Measurements from ENCODE around the gene PANK4.
"Not testable (repeated sequence)": the region's sequence is repeated elsewhere in the genome, so short reads cannot be mapped to it uniquely, and the experiment has no call there.

PANK4 gene

GRCh38 chr1:2525920-2526823 is at the start of gene PANK4:
TSS of gene PANK4 (minus strand) at chr1:2526596. CDS start at chr1:2526587, 9 bp downstream.
- peak; percentile 83 for DNase-seq (ENCODE audit: low read depth)

GRCh38 chr1:2574350-2574749 is 48.0 kb upstream of the PANK4 start:
- DNase-seq (ENCODE audit: low read depth) = no peak

GRCh38 chr1:2573250-2573920 is 47.0 kb upstream of the PANK4 start:
- no peak for DNase-seq (ENCODE audit: low read depth)

GRCh38 chr1:2571348-2571747 is 45.0 kb upstream of the PANK4 start:
- DNase-seq (ENCODE audit: low read depth) = no peak

DNA sequence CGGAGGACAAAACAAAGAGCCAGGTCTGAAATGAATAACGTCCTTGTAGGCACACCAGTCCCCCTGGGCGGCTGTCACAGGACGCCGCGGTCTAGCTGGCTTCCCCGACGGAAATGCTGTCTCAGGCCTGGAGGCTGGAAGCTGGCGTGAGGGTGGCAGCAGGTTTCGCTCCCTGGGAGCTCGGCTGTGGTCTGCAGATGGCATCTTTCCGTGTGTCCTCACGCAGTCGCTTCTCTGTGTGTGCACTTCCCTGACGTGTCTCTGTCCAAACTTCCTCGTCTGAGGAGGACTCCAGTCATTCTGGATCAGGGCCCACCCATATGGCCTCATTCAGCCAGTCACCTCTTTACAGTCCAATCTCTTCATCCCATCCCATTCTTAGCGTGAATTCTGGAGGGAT is 43.9 kb upstream of the PANK4 start:
- no peak for DNase-seq (ENCODE audit: low read depth)

DNA sequence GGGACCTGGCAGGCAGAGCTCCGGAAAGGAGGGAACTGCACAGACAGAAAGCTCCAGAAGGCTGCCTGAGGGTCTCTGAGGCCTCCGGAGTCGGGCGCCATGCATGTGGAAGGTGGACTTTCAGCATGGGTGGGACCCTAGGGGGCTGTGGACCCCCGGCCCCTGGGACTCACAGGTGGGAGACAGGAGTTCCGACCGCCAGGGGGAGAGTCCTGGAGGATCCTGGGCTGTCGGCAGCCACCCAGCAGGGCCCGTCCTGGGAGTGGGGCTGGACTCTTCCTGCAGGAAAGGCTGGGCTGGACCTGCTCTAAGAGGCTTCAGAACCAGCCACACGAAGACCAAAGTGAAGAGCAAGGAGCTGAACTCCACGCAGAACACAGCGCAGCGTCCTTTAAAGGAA is 43.3 kb upstream of the PANK4 start:
- DNase-seq (ENCODE audit: low read depth) = not testable (repeated sequence)

GRCh38 chr1:2569060-2569459 is 42.7 kb upstream of the PANK4 start:
- DNase-seq (ENCODE audit: low read depth) = no peak

DNA sequence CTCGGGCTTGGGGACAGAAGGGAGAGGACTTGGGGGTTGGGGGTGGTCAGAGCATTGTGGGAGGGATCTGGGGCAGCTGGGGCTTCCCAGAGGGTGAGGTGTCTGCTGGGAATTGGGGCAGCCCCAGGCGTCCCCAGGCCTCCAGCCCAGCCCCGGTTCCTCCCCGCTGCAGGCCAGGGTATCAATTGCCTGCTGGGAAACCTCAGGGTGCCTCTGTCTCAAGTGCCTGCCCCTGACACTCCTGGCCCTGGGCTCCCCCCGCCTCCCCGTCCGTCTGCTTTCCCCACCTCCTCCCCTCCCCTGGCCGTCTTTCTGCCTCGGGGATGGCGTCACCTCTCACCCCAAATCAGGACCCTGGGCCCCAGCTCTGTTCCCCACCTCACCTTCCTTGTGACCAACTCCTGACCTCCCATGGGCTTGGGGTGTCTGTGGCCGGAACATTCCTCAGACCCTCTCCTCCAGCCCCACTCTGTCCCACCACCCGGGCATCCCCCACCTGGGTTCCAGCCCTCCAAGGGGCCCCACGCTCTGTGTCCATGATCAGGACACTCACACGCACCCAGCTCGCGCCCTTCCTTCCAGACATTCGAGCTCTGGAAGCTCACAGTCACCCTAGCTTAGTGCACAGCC is 41.9 kb upstream of the PANK4 start:
- not testable (repeated sequence) for DNase-seq (ENCODE audit: low read depth)

DNA sequence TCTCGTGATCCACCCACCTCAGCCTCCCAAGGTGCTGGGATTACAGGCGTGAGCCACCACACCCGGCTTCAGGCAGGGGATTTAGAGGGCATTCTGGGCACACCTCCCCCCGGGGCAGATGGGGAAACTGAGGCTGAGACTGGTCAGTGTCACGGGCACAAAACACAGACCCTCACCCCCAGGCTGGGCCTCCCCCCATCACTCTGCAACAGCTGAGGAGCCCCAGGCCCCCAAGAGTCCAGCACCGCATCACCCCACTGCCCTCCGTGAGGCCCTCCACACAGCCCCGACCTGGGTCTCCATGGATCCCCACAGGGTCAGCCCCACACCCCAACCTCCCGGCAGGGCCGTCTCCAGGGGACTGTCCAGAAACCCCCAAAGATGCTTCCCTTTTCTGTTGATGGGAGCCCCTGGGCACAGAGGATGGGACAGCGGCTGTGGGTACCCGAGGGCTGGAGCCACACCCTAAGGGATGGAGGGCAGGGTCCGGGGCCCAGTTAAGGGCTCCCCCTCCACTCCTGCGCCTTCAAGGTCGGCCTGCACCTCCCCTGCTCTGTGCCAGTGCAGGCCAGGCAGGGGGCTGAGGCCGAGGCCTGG is 40.8 kb upstream of the PANK4 start:
- DNase-seq (ENCODE audit: low read depth) = no peak

- DNase-seq (ENCODE audit: low read depth) = no peak
These were observed 40.0 kb upstream of the PANK4 start for GRCh38 chr1:2566101-2567045.

DNA sequence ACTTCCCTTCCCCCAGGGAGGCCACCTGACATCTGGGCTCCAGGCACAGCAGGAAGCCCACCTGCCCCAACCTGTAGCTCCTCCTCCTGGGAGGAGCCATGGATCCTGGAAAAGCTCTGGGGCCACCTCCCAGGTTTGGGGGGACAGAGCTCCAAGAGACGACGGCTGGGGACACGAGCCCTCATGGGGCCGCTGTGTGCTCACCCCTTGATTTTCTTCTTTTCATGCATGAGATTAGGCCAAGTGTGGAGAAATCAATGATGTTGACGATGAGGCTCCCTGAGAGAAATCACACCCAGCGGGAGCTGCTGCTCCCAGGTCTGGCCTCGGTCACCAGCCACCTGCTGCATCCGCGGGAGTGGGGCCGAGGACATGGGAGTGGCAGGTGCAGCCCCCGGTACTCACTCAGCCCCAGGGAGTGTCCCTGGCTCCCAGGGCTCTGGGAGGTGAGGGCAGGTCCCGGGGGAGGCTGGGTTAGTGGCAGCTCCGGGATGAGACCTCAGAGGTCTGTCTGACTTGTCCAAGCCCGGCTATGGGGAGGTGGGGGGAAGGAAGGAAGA is 38.5 kb upstream of the PANK4 start:
- DNase-seq (ENCODE audit: low read depth) = no peak

DNA sequence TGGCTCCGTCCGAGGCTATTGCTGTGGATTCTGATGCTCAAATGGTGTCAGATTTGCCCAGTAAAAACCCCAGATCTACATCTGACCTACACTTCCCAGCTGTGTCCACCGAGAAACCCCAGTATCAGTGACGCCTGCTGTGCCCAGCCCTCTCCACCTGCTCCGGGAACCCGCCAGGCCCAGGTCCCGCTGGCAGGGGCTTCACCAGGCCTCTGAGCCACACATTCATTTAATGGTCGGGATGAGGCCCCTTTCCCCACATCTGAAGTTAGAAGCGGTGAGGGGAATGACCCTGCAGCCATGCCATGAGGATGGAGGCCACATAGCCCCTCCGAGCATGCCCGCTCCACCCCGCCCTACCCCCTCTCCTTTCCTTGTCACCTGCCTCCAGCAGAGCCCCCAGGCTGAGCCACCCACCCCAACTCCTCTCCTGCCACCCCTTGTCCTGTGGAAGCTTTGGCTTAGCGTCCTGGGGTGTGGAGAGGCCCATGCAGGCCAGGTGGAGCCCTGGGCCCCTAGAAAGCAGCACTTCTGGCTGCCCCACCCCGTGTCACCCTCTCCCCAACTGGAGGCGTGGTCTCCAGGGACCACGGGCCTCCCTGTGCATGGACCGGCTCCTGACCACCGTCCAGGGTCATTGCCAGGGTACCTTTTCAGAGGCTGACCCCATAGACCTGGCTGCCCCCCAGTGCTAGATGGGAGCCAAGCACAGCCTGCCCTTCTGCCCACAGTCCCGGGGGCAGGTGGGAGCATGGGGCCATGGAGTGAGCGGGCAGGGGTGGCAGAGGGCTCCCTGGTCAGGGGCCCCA is 37.8 kb upstream of the PANK4 start:
- DNase-seq (ENCODE audit: low read depth) = no peak

- DNase-seq (ENCODE audit: low read depth) = no peak
These were observed 36.8 kb upstream of the PANK4 start for GRCh38 chr1:2563205-2563604.

GRCh38 chr1:2561898-2562895 is 35.8 kb upstream of the PANK4 start:
- DNase-seq (ENCODE audit: low read depth) = no peak

DNA sequence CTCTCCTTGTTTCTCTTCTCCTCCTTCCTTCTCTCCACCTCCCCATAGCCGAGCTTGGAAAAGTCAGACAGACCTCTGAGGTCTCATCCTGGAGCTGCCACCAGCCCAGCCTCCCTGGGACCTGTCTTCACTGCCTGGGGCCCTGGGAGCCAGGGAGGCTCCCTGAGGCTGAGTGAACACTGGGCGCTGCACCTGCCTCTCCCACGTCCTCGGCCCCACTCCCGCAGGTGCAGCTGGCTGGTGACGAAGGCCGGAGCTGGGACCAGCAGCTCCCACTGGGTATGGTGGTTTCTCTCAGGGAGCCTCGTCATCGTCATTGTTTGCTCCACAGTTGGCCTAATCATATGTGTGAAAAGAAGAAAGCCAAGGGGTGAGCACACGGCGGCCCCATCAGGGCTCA is 35.0 kb upstream of the PANK4 start:
- DNase-seq (ENCODE audit: low read depth) = no peak

GRCh38 chr1:2560299-2561073 is 34.1 kb upstream of the PANK4 start:
- no peak for DNase-seq (ENCODE audit: low read depth)

GRCh38 chr1:2559509-2560298 is 33.3 kb upstream of the PANK4 start:
- DNase-seq (ENCODE audit: low read depth) = no peak
